OCI-LY1 (cell line): Measurements from ENCODE around the gene LVRN.

Source experiments
- CTCF ChIP-seq: fragments of 200-600 bp; sonication (generic), shearing (Covaris generic); IDR thresholded peaks from 2 replicates; pipeline ENCODE4 v1.5.1; 2017; ENCODE audit warnings: mild to moderate bottlenecking, antibody characterized with exemption, low read length, moderate library complexity, mixed read lengths
- EZH2 ChIP-seq: fragments of 200-600 bp; sonication (generic), shearing (Covaris generic); IDR thresholded peaks from 2 replicates; pipeline ENCODE4 v1.8.0; 2017; ENCODE audit warnings: borderline replicate concordance, mixed run types, mild to moderate bottlenecking, antibody characterized with exemption, low read length, moderate library complexity, mixed read lengths

GRCh38 chr5:116009806-116010205 is 47.5 kb downstream of the LVRN start:
- no peak for TF ChIP-seq CTCF
- no peak for TF ChIP-seq EZH2
